Progenitor cell of endocrine pancreas (in vitro differentiated cells): ENCODE data around the gene BUB1B. TPM values are rescaled to one million over a fixed set of nuclear protein-coding genes. Genes with fewer than 3 reads are reported as not detected.
"Not testable (repeated sequence)": the region's sequence is repeated elsewhere in the genome, so short reads cannot be mapped to it uniquely, and the experiment has no call there.

ENCODE experiments used
- DNase-seq: peaks from one replicate; pipeline ENCODE4 v3.0.0; 2021; ENCODE audit warnings: low spot score; ENCODE audit not compliant: unreplicated experiment
- H3K27ac Mint-ChIP-seq: 2 replicates; pipeline ENCODE4 v1.8.0; 2021; ENCODE audit warnings: mild to moderate bottlenecking, moderate library complexity, mixed read lengths
- H3K27me3 Mint-ChIP-seq: 2 replicates; pipeline ENCODE4 v1.8.0; 2021; ENCODE audit warnings: mixed read lengths
- H3K36me3 Mint-ChIP-seq: 2 replicates; pipeline ENCODE4 v1.8.0; 2022; ENCODE audit warnings: mixed read lengths; ENCODE audit not compliant: insufficient read depth
- H3K4me1 Mint-ChIP-seq: 2 replicates; pipeline ENCODE4 v1.8.0; 2021; ENCODE audit warnings: low read depth, mixed read lengths
- H3K4me3 Mint-ChIP-seq: 2 replicates; pipeline ENCODE4 v1.8.0; 2021; ENCODE audit warnings: low read depth, mild to moderate bottlenecking, moderate library complexity, mixed read lengths
- H3K9me3 Mint-ChIP-seq: 2 replicates; pipeline ENCODE4 v1.8.0; 2021; ENCODE audit warnings: low read depth, mixed read lengths
- CTCF ChIP-seq: fragments of 200-600 bp; sonication (generic); IDR thresholded peaks from one replicate; pipeline ENCODE4 v1.5.0; 2021; ENCODE audit warnings: antibody characterized with exemption, mild to moderate bottlenecking; ENCODE audit not compliant: unreplicated experiment
- total RNA-seq: library from RNA; stranded (reverse); gene quantifications from 2 replicates; pipeline ENCODE4 v1.2.1, GENCODE V29; 2021

BUB1B gene
- total RNA-seq, 1 donor from 2014 or later, result 42.6 TPM

- Mint-ChIP-seq H3K27ac (no peak overlapping the region), H3K36me3 (peaks cover 8% of the 10 kb centered on the region), H3K9me3 (no peaks in the 10 kb centered on the region), H3K4me3 (no peak overlapping the region), H3K27me3 (no peaks in the 10 kb centered on the region), H3K4me1 (peaks cover 2% of the 10 kb centered on the region)
- DNase-seq, result no peak
- TF ChIP-seq CTCF, result no peak
Observed at GRCh38 chr15:40163657-40164416, 3.0 kb downstream of the BUB1B start.

GRCh38 chr15:40167374-40167773 lies 6.5 kb downstream of the BUB1B start:
- H3K36me3 Mint-ChIP-seq, H3K4me1 Mint-ChIP-seq, H3K4me3 Mint-ChIP-seq, DNase-seq, H3K27me3 Mint-ChIP-seq, H3K27ac Mint-ChIP-seq, H3K9me3 Mint-ChIP-seq: not testable (repeated sequence)

GRCh38 chr15:40175160-40175559 lies 14.3 kb downstream of the BUB1B start:
- H3K4me3 Mint-ChIP-seq, result no peak overlapping the region
- H3K4me1 Mint-ChIP-seq, result no peaks in the 10 kb centered on the region
- H3K27ac Mint-ChIP-seq, result no peak overlapping the region
- no peak for DNase-seq
- no peak for TF ChIP-seq CTCF
- no peaks in the 10 kb centered on the region for H3K27me3 Mint-ChIP-seq
- H3K9me3 Mint-ChIP-seq, result no peaks in the 10 kb centered on the region
- peaks cover 3% of the 10 kb centered on the region for H3K36me3 Mint-ChIP-seq

GRCh38 chr15:40182358-40183029 lies 21.6 kb downstream of the BUB1B start:
- Mint-ChIP-seq H3K36me3 (peaks cover 5% of the 10 kb centered on the region), H3K4me3 (no peak overlapping the region), H3K4me1 (no peaks in the 10 kb centered on the region), H3K27ac (no peak overlapping the region), H3K27me3 (no peaks in the 10 kb centered on the region), H3K9me3 (no peaks in the 10 kb centered on the region)
- TF ChIP-seq CTCF, result no peak
- no peak for DNase-seq

GRCh38 chr15:40183636-40184463 lies 23.0 kb downstream of the BUB1B start:
- no peak for TF ChIP-seq CTCF
- DNase-seq, result no peak
- H3K9me3 Mint-ChIP-seq, result no peaks in the 10 kb centered on the region
- no peaks in the 10 kb centered on the region for H3K27me3 Mint-ChIP-seq
- H3K4me1 Mint-ChIP-seq, result no peaks in the 10 kb centered on the region
- H3K36me3 Mint-ChIP-seq, result peaks cover 7% of the 10 kb centered on the region
- H3K27ac Mint-ChIP-seq, result no peak overlapping the region
- H3K4me3 Mint-ChIP-seq, result no peak overlapping the region
